Medulla oblongata (tissue), 1 donor: Measurements from ENCODE around the gene CACNG5.

Experiments
- DNase-seq: peaks from one replicate; pipeline ENCODE4 v3.0.0-alpha.2; 2015; ENCODE audit errors: extremely low spot score

CACNG5 gene

GRCh38 chr17:66904760-66905624 is 70.1 kb downstream of the CACNG5 start:
- DNase-seq, result no peak

- peak; percentile 90 for DNase-seq
Measured at GRCh38 chr17:66906321-66907278, 71.7 kb downstream of the CACNG5 start.

- DNase-seq, result no peak
Measured at GRCh38 chr17:66909804-66910373, 75.0 kb downstream of the CACNG5 start.

GRCh38 chr17:66910651-66911285 is 75.9 kb downstream of the CACNG5 start:
- no peak for DNase-seq

GRCh38 chr17:66915204-66915611 is 80.3 kb downstream of the CACNG5 start:
- no peak for DNase-seq

- no peak for DNase-seq
Measured at GRCh38 chr17:66915792-66916191, 80.9 kb downstream of the CACNG5 start.

- no peak for DNase-seq
Measured at GRCh38 chr17:66916946-66917345, 82.0 kb downstream of the CACNG5 start.

GRCh38 chr17:66918896-66919295 is 84.0 kb downstream of the CACNG5 start:
- DNase-seq, result no peak

- no peak for DNase-seq
Measured at GRCh38 chr17:66920435-66920834, 85.5 kb downstream of the CACNG5 start.

GRCh38 chr17:66920950-66921349 is 86.0 kb downstream of the CACNG5 start:
- DNase-seq, result no peak

GRCh38 chr17:66923886-66924285 is 89.0 kb downstream of the CACNG5 start:
- DNase-seq, result no peak

GRCh38 chr17:66925811-66926500 is 91.0 kb downstream of the CACNG5 start:
- no peak for DNase-seq

- DNase-seq, result no peak
Measured at GRCh38 chr17:66928949-66929348, 94.0 kb downstream of the CACNG5 start.

- DNase-seq, result no peak
Measured at GRCh38 chr17:66929591-66929990, 94.7 kb downstream of the CACNG5 start.

- no peak for DNase-seq
Measured at GRCh38 chr17:66930933-66931332, 96.0 kb downstream of the CACNG5 start.

- DNase-seq, result no peak
Measured at GRCh38 chr17:66932311-66932710, 97.4 kb downstream of the CACNG5 start.

- DNase-seq, result no peak
Measured at GRCh38 chr17:66934040-66934439, 99.1 kb downstream of the CACNG5 start.
